ENCODE measurements around the gene ALPP.

DNA sequence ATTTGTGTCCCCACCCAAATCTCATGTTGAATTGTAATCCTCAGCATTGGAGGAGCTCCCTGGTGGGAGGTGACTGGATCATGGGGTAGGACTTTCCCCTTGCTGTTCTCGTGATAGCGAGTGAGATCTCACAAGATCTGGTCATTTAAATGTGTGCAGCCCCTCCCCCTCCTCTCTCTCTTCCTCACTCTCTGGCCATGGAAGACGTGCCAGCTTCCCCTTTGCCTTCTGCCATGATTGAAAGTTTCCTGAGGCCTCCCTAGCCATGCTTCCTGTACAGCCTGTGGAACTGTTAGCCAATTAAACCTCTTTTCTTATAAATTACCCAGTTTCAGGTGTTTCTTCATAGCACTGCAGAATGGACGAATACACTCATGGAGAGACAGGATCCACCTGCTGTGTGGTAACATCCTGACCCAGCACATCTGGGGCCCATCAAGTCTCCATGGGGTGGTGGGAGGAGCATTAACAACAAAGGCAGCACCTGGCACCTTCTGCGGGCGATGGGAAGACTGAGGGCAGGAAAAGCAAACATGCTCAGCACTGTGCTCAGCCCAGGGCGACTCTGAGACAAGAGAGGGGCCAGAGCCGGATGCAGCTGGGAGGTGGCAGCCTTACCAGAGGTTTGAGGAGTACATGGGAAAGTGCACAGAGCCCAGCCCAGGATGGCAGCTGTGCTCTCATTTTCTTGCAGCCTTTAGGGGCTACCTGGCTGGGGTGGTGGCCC is 16.2 kb upstream of the ALPP start:
- TF ChIP-seq CTCF (IDR thresholded peaks at IDR 0.05) (no peak), EZH2 (IDR thresholded peaks at IDR 0.05) (no peak)

All from neural progenitor cell (in vitro differentiated cells).